OCI-LY1 (cell line): Measurements from ENCODE around the gene CELF4.

ENCODE experiments used
- CTCF ChIP-seq: fragments of 200-600 bp; sonication (generic), shearing (Covaris generic); IDR thresholded peaks from 2 replicates; pipeline ENCODE4 v1.5.1; 2017; ENCODE audit warnings: mild to moderate bottlenecking, antibody characterized with exemption, low read length, moderate library complexity, mixed read lengths
- EZH2 ChIP-seq: fragments of 200-600 bp; sonication (generic), shearing (Covaris generic); IDR thresholded peaks from 2 replicates; pipeline ENCODE4 v1.8.0; 2017; ENCODE audit warnings: borderline replicate concordance, mixed run types, mild to moderate bottlenecking, antibody characterized with exemption, low read length, moderate library complexity, mixed read lengths

GRCh38 chr18:37514953-37515352, 50.6 kb downstream of the CELF4 start:
- TF ChIP-seq CTCF = no peak
- TF ChIP-seq EZH2 = no peak
